Astrocyte of the spinal cord (primary cell): ENCODE results near the gene METTL21C.

Experiments
- DNase-seq: peaks from one replicate; pipeline ENCODE4 v3.0.0; 2011; ENCODE audit warnings: low read depth, low spot score
- H3K4me3 ChIP-seq: 2 replicates; pipeline ENCODE4 v1.5.1; 2011; ENCODE audit warnings: low read depth, mild to moderate bottlenecking, low read length, moderate library complexity
- CTCF ChIP-seq: IDR thresholded peaks from 2 replicates; pipeline ENCODE4 v1.5.1; 2012; ENCODE audit warnings: low read depth, mild to moderate bottlenecking, low read length, inconsistent platforms
- in situ Hi-C: cut with HindIII; loops from 2 replicates; pipeline ENCODE4 v1.10.0; 2017; ENCODE audit warnings: low sequenced_read_pairs

Gene METTL21C

DNA sequence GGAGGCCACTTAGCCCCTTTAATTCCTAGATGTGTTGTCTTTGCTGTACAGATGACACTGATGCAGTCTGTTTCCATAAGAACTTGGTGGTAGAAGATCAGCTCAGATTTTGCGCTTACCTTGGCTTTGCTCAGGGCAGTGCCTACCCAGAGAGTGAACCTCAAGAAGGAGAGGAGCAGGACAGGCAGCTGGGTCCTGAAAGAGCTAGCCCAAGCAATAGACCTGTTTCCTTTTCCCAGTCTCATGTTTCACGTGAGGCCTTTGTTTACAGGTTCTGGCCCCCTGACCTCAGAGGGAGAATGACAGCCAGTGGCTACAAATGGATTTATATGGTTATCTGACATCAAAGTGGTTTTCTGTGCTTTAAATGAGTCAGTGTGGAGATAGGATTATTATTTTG lies 40.1 kb downstream of the METTL21C start:
- no peak for TF ChIP-seq CTCF
- in situ Hi-C loops, result no loop called here

DNA sequence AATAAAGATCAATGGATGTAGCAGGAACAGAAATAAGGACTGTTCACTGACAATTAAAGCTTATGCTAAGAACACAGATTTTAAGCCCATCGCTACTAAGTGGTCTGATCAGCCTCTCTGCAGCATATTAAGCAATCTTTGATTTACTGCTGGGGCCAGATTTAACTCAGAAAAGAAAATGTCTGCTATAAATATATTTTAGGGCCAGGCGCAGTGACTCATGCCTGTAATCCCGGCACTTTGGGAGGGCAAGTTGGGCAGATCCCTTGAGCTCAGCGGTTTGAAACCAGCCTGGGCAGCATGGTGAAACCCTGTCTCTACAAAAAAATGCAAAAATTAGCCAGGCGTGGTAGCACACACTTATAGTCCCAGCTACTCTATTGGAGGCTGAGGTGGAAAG lies 43.0 kb downstream of the METTL21C start:
- in situ Hi-C loops, result no loop called here
- no peak for TF ChIP-seq CTCF
- DNase-seq, result peak; percentile 7
- H3K4me3 ChIP-seq, result no peak overlapping the region

More for the DNA sequence above, 40.1 kb downstream of the METTL21C start:
- no peak for DNase-seq
- H3K4me3 ChIP-seq, result no peak overlapping the region

GRCh38 chr13:102651392-102651791 lies 43.5 kb downstream of the METTL21C start:
- in situ Hi-C loops, result no loop called here
- H3K4me3 ChIP-seq, result no peak overlapping the region
- no peak for TF ChIP-seq CTCF
- DNase-seq, result peak; percentile 46

DNA sequence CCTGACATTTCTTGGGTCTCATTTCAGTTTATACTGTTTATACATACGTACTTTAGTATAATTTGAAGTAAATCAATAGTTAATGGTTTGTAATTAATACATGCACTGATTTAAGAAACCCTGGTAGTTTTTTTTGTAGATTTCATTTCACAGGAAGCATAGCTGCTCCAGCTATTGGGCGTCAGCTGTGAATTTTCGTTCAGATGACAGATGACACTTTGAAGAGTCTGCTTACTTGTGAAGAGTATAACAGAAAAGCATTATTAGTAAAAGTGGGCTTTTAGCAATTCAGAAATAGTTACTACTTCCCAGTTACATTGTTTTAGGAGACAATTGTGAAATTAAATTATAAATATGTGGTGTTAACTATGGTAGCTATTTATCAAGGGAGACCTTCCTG lies 44.4 kb downstream of the METTL21C start:
- DNase-seq, result no peak
- no peak overlapping the region for H3K4me3 ChIP-seq
- in situ Hi-C loops, result no loop called here
- no peak for TF ChIP-seq CTCF

DNA sequence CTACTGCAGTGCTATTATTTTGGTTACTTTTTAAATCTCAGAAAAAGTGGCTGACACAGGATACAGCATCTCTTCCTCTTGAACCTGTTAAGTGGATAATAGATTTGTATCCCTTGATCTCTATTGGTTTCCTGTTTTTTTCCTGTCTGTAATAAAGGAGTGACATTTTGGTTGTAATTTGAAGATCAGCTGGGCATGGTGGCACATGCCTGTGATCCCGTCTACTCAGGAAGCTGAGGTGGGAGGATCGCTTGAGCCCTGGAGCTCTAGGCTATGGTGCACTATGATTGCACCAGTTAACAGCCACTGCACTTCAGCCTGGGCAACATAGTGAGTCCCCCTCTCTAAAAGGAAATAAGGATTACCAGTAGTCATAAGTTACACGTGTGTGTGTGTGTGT lies 46.8 kb downstream of the METTL21C start:
- no peak overlapping the region for H3K4me3 ChIP-seq
- in situ Hi-C loops, result no loop called here
- DNase-seq, result no peak
- TF ChIP-seq CTCF, result no peak

GRCh38 chr13:102645701-102646100 lies 49.1 kb downstream of the METTL21C start:
- DNase-seq, result no peak
- TF ChIP-seq CTCF, result no peak
- H3K4me3 ChIP-seq, result no peak overlapping the region
- in situ Hi-C loops, result no loop called here

- no peak overlapping the region for H3K4me3 ChIP-seq
- no peak for TF ChIP-seq CTCF
- DNase-seq, result no peak
- in situ Hi-C loops, result no loop called here
Measured at GRCh38 chr13:102643656-102644055, 51.2 kb downstream of the METTL21C start.
